Measurements from ENCODE around the gene KDM4B.

Gene KDM4B

DNA sequence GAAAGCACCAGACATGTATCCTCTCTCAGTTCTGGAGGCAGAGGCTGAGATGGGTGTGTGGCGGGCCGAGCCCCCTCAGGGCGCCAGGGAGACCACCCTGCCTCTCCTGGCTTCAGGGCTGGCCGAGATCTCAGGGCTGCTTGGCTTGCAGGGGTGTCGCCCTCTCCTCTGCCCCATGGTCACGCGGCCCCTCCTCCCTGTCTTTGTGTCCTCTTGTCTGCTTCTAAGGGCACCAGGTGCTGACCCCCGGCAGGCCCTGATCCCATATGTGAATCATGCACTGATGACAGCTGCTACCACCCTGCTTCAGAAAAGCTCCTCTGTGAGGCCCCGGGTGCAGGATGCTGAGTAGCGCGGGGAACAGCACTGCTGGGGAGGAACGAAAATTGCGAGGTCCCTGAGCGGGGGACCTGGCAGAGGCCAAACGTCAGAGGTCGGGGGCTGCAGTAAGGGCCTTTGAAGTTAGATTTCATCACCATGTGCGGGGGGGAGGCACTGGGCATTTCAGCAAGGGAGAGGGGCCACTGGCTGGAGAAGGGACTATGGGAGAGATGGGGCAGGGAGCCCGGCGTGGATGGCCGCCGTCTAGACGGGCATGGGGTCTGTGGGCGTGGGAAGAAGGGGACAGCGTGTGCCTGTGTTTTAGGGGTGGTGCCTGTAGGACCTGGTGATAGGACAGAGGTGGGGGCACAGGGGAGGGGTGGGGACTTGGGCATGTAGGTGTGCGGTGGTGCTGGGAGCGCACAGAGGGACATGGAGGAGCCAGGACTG, 125.2 kb downstream of the KDM4B start:
- no peak for DNase-seq

DNA sequence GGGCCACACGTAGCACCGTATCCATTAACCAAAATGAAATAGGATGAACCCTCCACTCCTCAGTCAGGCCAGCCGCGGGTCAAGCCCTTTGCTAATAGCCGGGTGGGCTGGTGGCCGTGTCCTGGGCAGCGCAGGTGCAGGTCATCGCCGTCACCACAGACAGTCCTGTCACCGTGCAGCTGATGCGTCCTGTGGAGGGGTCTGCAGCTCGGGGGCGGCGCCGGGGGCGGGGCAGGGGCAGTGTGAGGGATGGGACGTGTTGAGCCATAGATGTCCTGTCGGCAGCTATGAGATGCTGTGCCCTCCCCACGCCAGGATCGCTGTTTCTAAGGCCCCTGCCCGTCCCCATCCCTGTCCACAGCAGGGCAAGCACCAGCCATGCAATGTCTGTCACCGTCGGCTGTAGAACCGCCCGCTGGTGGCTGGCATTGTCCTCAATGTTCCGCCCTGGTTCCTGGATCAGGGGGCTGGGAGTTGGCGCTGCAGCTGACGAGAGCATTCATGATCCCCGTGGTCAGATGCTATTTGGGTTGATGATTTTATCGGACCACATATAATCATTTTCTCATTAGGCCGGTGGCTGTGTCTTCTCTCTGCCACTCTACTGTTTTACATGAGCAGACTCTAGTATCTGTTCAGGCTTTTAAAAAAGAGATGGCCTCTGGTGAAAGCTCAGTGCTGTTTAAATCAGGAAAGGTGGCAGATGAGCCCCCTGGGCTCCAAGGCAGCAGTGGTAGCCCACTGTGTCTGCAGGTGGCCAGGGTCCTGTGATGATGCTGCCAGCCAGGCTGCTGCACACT, 126.1 kb downstream of the KDM4B start:
- DNase-seq = no peak

DNA sequence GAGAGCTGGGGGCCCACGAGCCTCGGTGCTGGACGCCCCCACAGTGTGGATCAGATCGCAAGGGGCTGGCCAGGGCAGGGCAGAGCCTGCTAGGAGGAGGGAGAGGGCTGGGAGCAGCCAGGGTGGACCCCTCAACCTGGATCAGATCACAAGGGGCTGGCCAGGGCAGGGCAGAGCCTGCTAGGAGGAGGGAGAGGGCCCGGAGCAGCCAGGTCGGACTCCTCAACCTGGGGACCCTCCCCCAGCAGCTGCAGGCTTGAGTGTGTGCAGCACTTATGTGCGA, 126.6 kb downstream of the KDM4B start:
- no peak for DNase-seq

DNA sequence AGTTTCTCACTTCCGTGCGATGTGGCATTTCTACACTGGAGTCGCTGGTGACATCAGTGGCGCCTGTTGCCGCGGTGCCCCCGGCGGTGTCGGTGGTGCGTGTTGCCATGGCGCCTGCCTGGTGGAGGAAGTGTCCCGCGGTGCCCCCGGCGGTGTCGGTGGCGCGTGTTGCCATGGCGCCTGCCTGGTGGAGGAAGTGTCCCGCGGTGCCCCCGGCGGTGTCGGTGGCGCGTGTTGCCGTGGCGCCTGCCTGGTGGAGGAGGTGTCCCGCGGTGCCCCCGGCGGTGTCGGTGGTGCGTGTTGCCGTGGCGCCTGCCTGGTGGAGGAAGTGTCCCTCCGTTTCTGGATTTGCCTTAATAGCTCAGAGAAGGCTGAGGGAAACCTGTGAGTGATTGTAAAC, 127.6 kb downstream of the KDM4B start:
- DNase-seq = no peak

DNA sequence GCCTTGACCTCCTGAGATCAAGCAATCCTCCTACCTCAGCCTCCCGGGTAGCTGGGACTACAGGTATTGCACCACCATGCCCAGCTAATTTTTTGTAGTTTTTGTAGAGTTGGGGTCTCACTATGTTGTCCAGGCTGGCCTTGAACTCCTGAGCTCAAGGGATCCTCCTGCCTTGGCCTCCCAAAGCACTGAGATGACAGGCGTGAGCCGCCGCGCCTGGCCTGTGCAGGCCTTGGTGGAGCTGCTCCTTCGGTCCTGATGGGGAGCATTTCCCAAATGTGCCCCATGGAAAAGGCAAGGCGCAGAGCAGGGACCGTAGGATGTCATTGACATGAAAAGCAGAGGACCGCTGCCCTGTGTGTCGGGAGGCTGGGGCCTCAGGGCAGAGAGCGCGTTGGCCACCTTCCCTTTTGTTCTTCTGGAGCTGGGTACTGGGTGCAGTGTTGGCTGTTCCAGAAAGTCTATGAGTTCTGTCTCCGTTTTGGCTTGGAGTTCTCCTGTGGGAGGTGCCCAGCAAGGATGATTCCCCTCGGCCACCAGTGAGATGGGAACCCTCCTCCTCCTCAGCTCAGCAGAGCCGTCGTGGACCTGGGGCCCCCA, 128.5 kb downstream of the KDM4B start:
- DNase-seq = no peak

DNA sequence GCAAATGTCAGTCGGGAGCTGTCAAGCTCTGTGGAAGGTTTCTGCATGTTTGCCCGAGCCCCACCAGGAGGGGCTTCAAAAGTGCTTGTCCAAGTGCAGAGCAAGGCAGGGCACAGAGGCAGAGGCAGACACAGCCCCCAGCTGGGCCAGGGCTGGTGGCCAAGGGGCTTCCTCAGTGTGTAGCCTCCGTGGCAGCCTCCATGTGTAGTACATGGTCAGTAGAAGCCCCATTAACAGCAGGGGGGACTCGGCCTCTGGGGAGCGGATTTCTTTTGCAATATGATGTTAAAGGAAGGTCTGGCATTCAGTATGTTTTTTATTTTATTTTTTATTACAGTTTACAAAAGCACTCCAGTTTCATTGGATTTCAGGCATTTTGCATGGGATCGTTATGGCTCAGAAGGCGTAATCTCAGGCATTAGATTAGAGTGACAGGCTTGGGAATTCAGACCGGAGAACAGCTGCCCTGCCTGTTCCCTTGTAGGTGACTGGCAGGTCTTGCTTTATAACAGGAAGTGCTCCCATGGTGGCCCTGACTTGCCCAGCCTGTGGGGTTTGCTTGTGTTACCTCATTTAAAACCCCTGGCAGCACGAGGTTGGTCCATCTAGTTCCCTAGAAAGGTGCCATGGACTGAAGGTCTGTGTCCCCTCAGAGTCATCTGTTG, 129.2 kb downstream of the KDM4B start:
- no peak for DNase-seq

DNA sequence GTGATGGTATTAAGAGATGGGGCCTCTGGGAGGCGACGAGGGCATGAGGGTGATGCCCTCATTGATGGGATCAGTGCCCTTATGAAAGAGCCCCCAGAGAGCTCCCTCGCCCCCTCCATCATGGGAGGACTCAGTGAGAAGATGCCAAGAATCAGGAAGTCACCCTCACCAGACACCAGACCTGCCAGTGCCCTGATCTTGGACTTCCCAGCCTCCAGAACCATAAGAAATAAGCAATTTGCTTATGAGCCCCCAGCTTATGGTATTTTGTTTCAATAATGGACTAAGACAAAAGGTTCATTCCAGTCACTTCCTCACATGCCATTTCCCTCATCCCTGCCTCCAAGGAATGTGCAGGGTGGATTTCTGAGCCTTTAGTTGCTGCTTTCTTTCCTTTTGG, 129.7 kb downstream of the KDM4B start:
- no peak for DNase-seq

DNA sequence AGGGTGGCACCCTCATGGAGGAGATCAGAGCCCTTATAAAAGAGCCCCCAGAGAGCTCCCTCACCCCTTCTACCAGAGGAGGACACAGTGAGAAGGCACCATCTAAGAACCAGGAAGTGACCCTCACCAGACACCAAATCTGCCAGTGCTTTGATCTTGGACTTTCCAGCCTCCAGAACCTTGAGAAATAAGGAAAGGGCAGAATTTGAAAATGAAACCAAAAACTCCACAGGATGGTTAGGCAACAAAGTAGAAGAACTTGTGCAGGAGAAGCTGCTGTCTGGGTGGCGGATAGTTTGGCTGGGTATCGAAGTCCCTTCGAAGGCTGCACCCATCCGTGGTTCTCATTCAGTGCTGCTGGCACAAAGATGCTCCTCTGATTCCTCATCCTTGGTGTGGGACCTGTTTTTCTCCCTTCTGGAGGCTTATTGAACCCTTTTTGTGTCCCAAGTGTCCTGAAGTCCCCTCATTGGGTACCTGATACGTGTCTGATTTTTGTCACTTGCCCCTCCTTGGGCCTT, 130.8 kb downstream of the KDM4B start:
- DNase-seq = no peak

DNA sequence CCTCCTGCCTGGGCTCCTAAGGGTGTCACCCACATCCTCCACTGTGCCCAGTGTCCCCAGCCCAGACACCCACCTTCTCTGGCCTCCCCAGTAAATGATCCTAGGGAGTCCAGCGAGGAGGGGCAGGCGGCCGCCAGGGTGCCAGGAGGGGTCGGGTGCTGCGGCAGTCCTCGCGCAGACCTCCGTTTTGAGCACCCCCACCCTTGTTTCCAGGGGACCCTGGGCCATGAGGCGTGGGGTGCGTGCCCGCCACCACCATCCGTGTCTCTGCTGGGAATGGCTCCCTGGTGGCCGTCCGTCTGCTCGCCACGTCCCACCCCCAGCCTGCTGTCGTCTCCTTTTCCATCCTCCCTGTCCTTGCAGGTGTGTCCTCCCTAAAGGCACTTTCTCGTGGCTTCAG, 133.0 kb downstream of the KDM4B start:
- DNase-seq = no peak

DNA sequence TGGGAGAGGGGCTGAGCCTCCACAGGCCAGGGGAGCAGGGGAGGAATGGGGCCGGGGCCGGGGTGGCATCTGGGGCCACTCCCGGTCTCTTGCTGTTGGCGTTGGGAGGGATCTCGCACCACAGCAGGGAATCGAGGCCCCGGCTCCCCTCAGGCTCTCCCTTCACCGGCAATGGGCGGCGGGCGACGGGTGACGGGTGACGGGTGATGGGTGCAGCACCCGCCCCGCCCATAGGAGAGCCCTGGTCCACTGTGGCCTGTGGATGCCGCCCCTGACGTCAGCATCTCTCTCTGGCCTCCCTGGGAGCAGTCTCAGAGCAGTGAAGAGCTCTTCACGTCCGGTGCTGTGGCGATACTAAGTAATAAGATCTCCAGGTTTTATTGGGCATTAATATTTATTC, 133.6 kb downstream of the KDM4B start:
- DNase-seq = no peak

DNA sequence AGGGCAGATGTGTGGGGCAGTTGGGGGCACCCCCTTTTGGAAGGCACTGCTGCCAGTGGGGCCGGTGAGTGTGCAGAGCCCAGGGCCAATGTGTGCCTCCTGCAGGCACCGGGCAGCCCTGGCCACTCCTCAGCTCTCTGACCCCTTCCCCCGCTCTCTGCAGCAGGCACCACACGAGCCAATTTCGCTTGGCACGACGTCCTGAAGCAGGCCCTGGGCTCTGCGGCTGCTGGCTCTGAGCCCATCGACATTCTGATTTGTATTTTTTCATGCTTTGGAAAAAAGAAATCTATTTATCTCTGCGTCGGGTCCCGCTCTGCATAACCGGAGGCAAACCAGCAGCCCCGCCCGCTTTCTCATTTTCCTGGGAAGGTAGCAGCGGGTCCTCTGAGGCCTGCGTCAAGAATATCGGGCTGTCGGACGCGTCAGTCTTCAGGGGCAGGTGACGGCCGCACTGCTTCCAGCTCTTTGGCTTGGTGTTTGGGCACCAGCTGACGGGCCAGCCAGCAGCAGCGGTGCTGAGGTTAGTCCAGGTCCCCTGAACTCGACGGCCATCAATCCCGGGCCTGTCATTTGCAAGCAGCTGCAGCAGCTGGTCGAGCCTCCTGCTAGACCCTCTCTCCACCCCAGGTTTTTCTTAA, 134.3 kb downstream of the KDM4B start:
- no peak for DNase-seq

DNA sequence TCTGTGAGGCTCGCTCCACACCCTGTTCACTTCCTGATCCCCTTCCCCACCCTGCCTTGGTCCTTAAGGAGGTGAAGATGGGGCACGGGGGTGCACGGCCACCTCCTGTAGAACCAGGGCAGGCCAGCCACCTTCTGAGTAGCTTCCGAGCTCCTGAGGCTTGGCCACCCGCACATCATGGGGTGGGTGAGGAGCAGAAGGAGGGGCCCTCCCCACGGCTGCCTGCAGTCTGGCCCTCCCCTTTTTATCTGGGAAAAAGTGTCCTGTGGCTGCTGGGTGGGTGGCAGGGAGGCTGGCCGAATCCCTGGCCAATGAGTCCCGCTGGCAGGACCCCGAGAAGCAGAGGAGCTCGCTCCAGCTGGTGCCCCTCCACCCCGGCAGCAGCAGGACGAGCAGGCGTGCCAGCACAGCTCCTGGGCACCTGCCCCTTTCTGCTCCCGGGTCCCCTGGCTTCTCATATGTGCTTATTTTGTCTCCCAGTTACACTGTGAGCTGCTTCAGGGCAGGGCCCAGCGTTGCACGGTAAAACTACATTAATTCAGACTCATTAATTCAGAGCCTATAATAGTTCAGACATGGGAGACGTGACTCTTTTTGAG, 135.0 kb downstream of the KDM4B start:
- no peak for DNase-seq

DNA sequence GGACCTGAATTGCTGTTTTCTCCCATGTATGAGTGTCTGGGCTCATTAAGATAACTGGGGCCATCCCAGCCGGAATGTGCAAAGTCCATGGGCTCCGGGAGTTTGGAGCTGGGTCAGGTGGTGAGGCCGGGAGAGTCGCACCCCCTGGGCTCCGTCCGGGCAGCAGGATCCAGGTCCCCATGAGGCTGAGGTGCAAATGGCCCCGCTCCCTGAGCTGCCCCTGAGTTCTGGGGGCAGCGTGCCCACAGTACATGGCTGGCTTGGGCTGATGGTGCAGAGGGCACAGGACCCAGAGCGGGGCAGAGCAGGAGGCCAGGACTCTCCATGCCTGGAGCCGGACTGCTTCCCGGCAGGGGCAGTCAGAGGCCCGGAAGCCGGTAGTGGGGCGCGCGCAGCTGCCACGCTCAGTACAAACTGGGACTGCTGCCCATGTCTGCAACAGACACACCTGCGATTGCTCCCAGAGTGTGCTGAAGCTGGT, 136.0 kb downstream of the KDM4B start:
- DNase-seq = no peak

DNA sequence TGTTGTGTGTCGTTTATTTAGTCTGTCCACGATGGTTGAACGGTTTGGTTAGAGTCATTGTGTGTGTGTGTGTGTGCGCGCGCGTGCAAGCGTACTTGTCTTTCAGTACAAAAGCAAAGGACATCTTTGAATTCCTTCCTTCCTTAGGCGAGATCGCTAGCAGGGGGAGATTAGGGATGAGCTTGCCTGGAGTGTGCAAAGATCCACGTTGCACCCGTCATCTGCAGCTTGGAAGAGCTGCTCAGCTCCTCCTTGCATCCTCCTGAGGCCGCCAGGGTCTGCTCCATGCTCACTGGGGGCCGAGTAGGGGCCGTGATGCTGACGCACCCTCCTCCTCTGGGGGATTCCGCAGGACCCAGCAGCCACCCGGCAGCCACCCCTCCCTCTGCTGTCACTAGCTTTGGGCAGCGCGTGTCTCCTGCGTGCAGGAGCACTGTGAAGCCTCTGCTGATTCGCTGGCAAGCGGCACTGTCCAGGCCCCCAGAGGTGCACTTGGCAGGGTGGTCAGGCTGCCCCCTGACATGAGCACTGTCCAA, 137.3 kb downstream of the KDM4B start:
- no peak for DNase-seq

DNA sequence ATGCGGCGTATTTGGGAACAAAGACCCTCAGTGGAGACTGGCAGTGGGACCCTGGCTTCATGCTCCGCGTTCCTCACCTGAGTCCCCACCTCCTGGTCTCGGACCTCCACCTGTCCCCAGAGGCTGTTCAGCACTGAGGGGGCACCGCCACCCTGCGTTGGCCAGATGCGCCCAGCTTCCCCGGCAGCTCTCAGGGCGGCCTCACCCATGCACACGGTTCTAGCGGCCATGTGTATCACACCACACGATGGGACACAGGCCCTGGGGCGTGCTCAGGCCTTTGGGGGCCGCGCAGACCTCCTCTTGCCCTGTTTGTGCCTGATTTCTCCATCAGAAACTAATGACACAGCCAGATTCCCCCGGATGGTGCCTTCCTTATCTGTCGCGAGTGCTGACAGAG, 138.1 kb downstream of the KDM4B start:
- no peak for DNase-seq

DNA sequence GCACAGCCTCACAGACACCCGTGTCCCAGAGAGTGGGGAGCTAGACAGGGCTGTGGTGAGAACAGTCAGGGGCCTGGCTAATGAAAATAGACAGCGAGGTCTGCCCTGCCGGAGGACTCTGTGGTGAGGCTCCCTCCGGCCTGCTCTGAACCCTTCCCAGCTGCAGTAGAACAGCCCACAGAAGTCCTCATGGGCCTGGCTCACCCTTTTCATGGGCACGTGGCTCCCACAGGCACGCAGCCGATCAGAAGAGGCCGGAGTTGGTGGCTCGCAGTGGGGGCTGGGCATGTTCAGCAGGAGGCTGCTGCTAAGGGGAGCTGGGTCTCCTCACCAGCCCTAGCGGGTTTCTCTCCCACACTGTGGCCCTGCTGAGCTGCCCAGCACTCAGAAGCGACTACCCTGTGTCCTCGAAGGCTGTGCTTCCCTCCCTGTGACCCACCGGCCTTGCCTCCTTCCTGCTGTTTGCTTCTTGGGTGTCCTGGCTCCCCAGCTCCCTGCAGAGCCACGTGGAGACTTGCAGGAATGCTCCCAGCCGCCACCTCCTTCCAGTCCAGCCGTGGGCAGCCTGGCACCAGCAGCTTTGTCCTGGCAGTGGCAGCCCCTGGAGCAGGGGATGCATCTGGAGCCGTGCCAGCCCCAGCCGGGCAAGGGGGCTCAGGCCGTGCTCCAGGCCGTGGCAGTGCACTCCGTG, 138.7 kb downstream of the KDM4B start:
- no peak for DNase-seq

DNA sequence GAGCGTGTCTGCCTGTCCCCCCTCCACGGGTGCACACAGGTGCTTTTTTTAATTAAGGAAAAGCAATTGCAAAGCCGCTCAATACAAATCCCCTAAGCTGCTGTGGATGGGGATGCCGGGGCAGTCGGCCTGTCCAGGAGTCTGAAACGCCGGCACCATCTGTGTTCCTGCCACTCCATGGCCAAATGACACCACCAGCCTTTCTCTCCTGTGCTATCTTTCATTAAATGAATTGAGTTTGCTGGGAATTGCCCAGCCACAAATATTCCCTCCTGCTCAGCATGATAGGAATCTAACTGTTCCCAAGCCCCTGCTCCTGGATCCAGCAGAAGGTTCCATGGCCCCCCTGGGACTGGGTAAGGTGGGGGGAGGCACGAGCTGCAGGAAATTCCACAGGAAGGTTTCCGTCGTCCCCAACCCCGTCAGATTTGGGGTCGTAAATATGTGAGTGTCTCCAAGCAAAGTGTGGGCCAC, 139.2 kb downstream of the KDM4B start:
- no peak for DNase-seq

DNA sequence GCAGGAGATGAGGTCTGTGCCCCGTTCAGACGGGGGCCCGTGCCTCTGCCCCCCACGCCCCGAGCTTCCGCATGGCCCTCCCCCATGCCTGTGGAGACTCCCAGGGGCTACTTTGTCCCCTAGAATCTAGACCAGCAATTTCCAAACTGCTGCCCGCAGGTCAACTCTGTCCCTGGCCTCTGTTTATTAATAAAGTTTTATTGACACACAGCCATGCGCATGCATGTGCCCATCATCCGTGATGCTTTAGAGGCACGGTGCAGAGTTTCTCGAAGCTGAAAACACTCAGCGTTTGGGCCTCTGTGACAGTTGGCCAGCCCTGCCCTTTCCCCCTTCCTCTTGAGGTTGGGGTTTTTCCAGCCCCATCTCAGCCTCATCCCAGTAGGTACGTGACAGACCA, 140.0 kb downstream of the KDM4B start:
- DNase-seq = no peak

DNA sequence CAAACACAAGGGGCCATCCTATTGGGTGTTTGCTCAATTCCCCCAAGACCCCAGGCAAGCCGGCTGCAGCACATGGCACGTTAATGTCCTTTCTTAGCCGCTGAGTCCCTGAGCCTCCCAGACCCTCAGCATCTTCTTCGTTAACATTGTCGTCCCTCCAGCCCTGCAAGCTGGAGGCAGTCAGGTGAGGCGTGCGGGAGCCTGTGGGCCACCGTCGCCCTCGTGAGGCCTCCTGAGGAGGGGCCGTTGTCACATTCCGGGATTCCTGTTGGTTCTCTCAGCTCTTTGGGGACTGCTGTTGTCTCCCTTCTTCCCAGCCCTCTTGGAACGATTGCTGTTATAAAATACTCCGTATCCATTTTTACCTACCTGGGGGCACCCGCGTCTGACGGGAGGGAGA, 140.6 kb downstream of the KDM4B start:
- no peak for DNase-seq

DNA sequence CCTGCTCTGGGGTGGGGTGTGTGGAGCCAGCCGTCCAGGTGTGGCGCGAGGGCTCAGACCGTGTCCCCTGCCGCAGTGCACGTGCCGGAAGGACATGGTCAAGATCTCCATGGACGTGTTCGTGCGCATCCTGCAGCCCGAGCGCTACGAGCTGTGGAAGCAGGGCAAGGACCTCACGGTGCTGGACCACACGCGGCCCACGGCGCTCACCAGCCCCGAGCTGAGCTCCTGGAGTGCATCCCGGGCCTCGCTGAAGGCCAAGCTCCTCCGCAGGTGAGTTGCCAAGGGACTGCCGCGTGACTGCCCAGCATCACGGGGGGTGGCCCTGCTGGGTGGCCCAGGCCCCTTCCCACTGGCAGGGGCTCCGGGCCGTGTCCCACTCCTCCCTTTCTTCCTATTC, 141.6 kb downstream of the KDM4B start:
- no peak for DNase-seq

DNA sequence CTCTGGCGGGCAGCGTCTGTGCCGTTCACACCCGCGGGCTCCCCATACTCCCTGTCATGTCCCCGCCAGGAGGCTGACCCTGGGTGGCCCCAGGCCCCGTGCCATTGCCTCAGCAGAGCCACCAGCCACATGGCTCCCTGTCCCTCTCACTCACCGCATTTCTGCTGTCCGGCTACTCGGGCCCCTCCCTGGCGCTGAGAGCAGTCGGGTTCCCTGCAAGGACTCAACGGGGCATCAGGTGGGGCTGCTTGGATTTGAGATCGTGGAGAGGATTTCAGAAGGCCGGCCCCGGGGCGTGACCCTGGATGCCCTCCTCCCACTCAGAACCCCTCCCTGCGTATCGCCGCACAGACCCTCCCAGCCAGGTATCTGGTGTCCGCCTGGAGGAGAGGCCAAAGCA, 142.1 kb downstream of the KDM4B start:
- DNase-seq = no peak

Measured in activated CD4-positive, CD25-positive, alpha-beta regulatory T cell treated with anti-CD3 and anti-CD28 coated beads, Interleukin-2, amount 50 U/mL, for 72 hours (primary cell).